Suppressor macrophage (primary cell): ENCODE measurements around the gene SUGP1.

Experiments used
- DNase-seq, 4 experiments: peaks; one replicate each; pipeline ENCODE4 v3.0.0-alpha.2; 2020 to 2022

SUGP1 gene

GRCh38 chr19:19296953-19297689 is 23.2 kb downstream of the SUGP1 start:
- DNase-seq, result no peak

GRCh38 chr19:19294914-19295313 is 25.4 kb downstream of the SUGP1 start:
- DNase-seq, result no peak

- no peak for DNase-seq
Observed at GRCh38 chr19:19292607-19293006, 27.7 kb downstream of the SUGP1 start.

GRCh38 chr19:19285686-19286085 is 34.6 kb downstream of the SUGP1 start:
- DNase-seq, result no peak

GRCh38 chr19:19280561-19280960 is 39.7 kb downstream of the SUGP1 start:
- no peak for DNase-seq

- no peak for DNase-seq
Observed at GRCh38 chr19:19279853-19280252, 40.5 kb downstream of the SUGP1 start.

GRCh38 chr19:19279062-19279612 is 41.2 kb downstream of the SUGP1 start:
- DNase-seq, result no peak

GRCh38 chr19:19278315-19278714 is 42.0 kb downstream of the SUGP1 start:
- no peak for DNase-seq

- DNase-seq, result no peak
Observed at GRCh38 chr19:19276851-19277250, 43.5 kb downstream of the SUGP1 start.

- no peak for DNase-seq
Observed at GRCh38 chr19:19276386-19276785, 43.9 kb downstream of the SUGP1 start.

- DNase-seq, result no peak
Observed at GRCh38 chr19:19274716-19275565, 45.4 kb downstream of the SUGP1 start.

- no peak for DNase-seq
Observed at GRCh38 chr19:19274146-19274545, 46.2 kb downstream of the SUGP1 start.

GRCh38 chr19:19271828-19272599 is 48.3 kb downstream of the SUGP1 start:
- DNase-seq, result no peak

- DNase-seq, result no peak
Observed at GRCh38 chr19:19270749-19271571, 49.3 kb downstream of the SUGP1 start.

- no peak for DNase-seq
Observed at GRCh38 chr19:19269952-19270694, 50.2 kb downstream of the SUGP1 start.

- DNase-seq, result no peak
Observed at GRCh38 chr19:19268453-19269385, 51.6 kb downstream of the SUGP1 start.

- no peak for DNase-seq
Observed at GRCh38 chr19:19267305-19267704, 53.0 kb downstream of the SUGP1 start.

- no peak for DNase-seq
Observed at GRCh38 chr19:19263886-19264487, 56.3 kb downstream of the SUGP1 start.
